ENCODE measurements around the gene NFKBIA.
"Not testable (repeated sequence)": the region's sequence is repeated elsewhere in the genome, so short reads cannot be mapped to it uniquely, and the experiment has no call there.

The NFKBIA gene

GRCh38 chr14:35404449-35405303 is at the start of gene NFKBIA:
NFKBIA (minus strand) TSS chr14:35404749; CDS start chr14:35404644, 105 bp downstream.
- no peak for DNase-seq (ENCODE audit: low read depth, low spot score)
- peak within 1 kb of the TSS; percentile 96 for H3K9ac ChIP-seq (ENCODE audit: insufficient read length)
- no peaks in the 10 kb centered on the region for H3K9me3 ChIP-seq (ENCODE audit: low read depth, low read length)
- H3K4me3 ChIP-seq: peak within 1 kb of the TSS; percentile 98
- TF ChIP-seq FOXP2 (optimal IDR thresholded peaks at IDR 0.05; ENCODE audit: control extremely low read depth, extremely low read length, insufficient read depth): no peak
- peak; percentile 76 for TF ChIP-seq POLR2AphosphoS5 (IDR thresholded peaks at IDR 0.05; ENCODE audit: borderline replicate concordance, low read depth, low read length)
- H3K27ac ChIP-seq: peak within 1 kb of the TSS; percentile 95
- peaks cover 39% of the 10 kb centered on the region for H3K36me3 ChIP-seq (ENCODE audit: insufficient read depth, low read length)

- TF ChIP-seq POLR2AphosphoS5 (IDR thresholded peaks at IDR 0.05; ENCODE audit: borderline replicate concordance, low read depth, low read length) (no peak), FOXP2 (optimal IDR thresholded peaks at IDR 0.05; ENCODE audit: control extremely low read depth, extremely low read length, insufficient read depth) (no peak), EZH2 (IDR thresholded peaks at IDR 0.05) (no peak)
These were observed 41.9 kb upstream of the NFKBIA start for GRCh38 chr14:35446450-35446849.

GRCh38 chr14:35444104-35444503 is 39.6 kb upstream of the NFKBIA start:
- no peaks in the 10 kb centered on the region for H3K9me3 ChIP-seq (ENCODE audit: low read depth, low read length)
- H3K36me3 ChIP-seq (ENCODE audit: insufficient read depth, low read length): no peaks in the 10 kb centered on the region
- H3K4me3 ChIP-seq: no peak overlapping the region
- no peak overlapping the region for H3K9ac ChIP-seq (ENCODE audit: insufficient read length)
- H3K27ac ChIP-seq: no peak overlapping the region
- TF ChIP-seq FOXP2 (optimal IDR thresholded peaks at IDR 0.05; ENCODE audit: control extremely low read depth, extremely low read length, insufficient read depth) (no peak), POLR2AphosphoS5 (IDR thresholded peaks at IDR 0.05; ENCODE audit: borderline replicate concordance, low read depth, low read length) (no peak), EZH2 (IDR thresholded peaks at IDR 0.05) (no peak)
- DNase-seq (ENCODE audit: low read depth, low spot score): no peak

More at GRCh38 chr14:35446450-35446849, 41.9 kb upstream of the NFKBIA start:
- DNase-seq (ENCODE audit: low read depth, low spot score): no peak
- Histone ChIP-seq H3K9me3 (ENCODE audit: low read depth, low read length) (no peaks in the 10 kb centered on the region), H3K36me3 (ENCODE audit: insufficient read depth, low read length) (no peaks in the 10 kb centered on the region), H3K27ac (no peak overlapping the region), H3K4me3 (no peak overlapping the region), H3K9ac (ENCODE audit: insufficient read length) (no peak overlapping the region)

GRCh38 chr14:35441160-35441559 is 36.6 kb upstream of the NFKBIA start:
- no peak for TF ChIP-seq POLR2AphosphoS5 (IDR thresholded peaks at IDR 0.05; ENCODE audit: borderline replicate concordance, low read depth, low read length)
- no peak for TF ChIP-seq FOXP2 (optimal IDR thresholded peaks at IDR 0.05; ENCODE audit: control extremely low read depth, extremely low read length, insufficient read depth)
- no peak for TF ChIP-seq EZH2 (IDR thresholded peaks at IDR 0.05)
- no peaks in the 10 kb centered on the region for H3K36me3 ChIP-seq (ENCODE audit: insufficient read depth, low read length)
- H3K9me3 ChIP-seq (ENCODE audit: low read depth, low read length): no peaks in the 10 kb centered on the region

GRCh38 chr14:35438910-35439713 is 34.6 kb upstream of the NFKBIA start:
- TF ChIP-seq FOXP2 (optimal IDR thresholded peaks at IDR 0.05; ENCODE audit: control extremely low read depth, extremely low read length, insufficient read depth) (no peak), POLR2AphosphoS5 (IDR thresholded peaks at IDR 0.05; ENCODE audit: borderline replicate concordance, low read depth, low read length) (no peak), EZH2 (IDR thresholded peaks at IDR 0.05) (no peak)
- DNase-seq (ENCODE audit: low read depth, low spot score): no peak
- Histone ChIP-seq H3K9me3 (ENCODE audit: low read depth, low read length) (no peaks in the 10 kb centered on the region), H3K4me3 (no peak overlapping the region), H3K27ac (no peak overlapping the region), H3K9ac (ENCODE audit: insufficient read length) (no peak overlapping the region), H3K36me3 (ENCODE audit: insufficient read depth, low read length) (no peaks in the 10 kb centered on the region)

More at GRCh38 chr14:35441160-35441559, 36.6 kb upstream of the NFKBIA start:
- no peak overlapping the region for H3K9ac ChIP-seq (ENCODE audit: insufficient read length)
- no peak for DNase-seq (ENCODE audit: low read depth, low spot score)
- no peak overlapping the region for H3K27ac ChIP-seq
- no peak overlapping the region for H3K4me3 ChIP-seq

- H3K27ac ChIP-seq; H3K9me3 ChIP-seq (ENCODE audit: low read depth, low read length); DNase-seq (ENCODE audit: low read depth, low spot score); H3K9ac ChIP-seq (ENCODE audit: insufficient read length); H3K36me3 ChIP-seq (ENCODE audit: insufficient read depth, low read length); H3K4me3 ChIP-seq: not testable (repeated sequence)
These were observed 33.9 kb upstream of the NFKBIA start for GRCh38 chr14:35438492-35438891.

DNA sequence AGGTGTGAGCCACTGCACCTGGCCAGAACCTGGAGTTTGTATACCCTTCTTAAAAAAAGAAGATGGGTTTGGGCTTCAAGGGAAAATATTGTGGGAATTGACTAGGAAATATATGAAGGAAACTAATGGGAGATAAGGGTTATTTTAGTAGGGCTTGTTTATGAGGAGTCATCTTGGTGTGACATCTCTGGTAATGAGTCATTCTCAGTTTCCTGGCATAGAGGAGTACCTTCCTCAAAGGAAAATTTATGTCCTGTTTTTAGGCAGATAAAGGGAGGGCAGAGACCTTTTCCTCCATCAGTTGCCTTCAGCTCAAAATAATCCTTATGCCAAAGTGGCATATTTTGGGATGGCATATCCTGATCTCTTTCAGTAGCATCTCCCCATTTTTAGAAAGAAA is 30.6 kb upstream of the NFKBIA start:
- Histone ChIP-seq H3K9ac (ENCODE audit: insufficient read length) (no peak overlapping the region), H3K27ac (no peak overlapping the region), H3K4me3 (no peak overlapping the region), H3K36me3 (ENCODE audit: insufficient read depth, low read length) (no peaks in the 10 kb centered on the region), H3K9me3 (ENCODE audit: low read depth, low read length) (no peaks in the 10 kb centered on the region)
- DNase-seq (ENCODE audit: low read depth, low spot score): no peak
- TF ChIP-seq FOXP2 (optimal IDR thresholded peaks at IDR 0.05; ENCODE audit: control extremely low read depth, extremely low read length, insufficient read depth) (no peak), POLR2AphosphoS5 (IDR thresholded peaks at IDR 0.05; ENCODE audit: borderline replicate concordance, low read depth, low read length) (no peak), EZH2 (IDR thresholded peaks at IDR 0.05) (no peak)

- H3K9ac ChIP-seq (ENCODE audit: insufficient read length): no peak overlapping the region
- H3K4me3 ChIP-seq: no peak overlapping the region
- TF ChIP-seq FOXP2 (optimal IDR thresholded peaks at IDR 0.05; ENCODE audit: control extremely low read depth, extremely low read length, insufficient read depth) (no peak), POLR2AphosphoS5 (IDR thresholded peaks at IDR 0.05; ENCODE audit: borderline replicate concordance, low read depth, low read length) (no peak), EZH2 (IDR thresholded peaks at IDR 0.05) (no peak)
- no peak for DNase-seq (ENCODE audit: low read depth, low spot score)
- H3K36me3 ChIP-seq (ENCODE audit: insufficient read depth, low read length): no peaks in the 10 kb centered on the region
- no peaks in the 10 kb centered on the region for H3K9me3 ChIP-seq (ENCODE audit: low read depth, low read length)
- no peak overlapping the region for H3K27ac ChIP-seq
These were observed 29.3 kb upstream of the NFKBIA start for GRCh38 chr14:35433826-35434225.
